HG02763 (cell line): Measurements from ENCODE around the gene MACROD1.

Experiments
- ATAC-seq: cut with Tn5 transposase; IDR thresholded peaks from one replicate; pipeline ENCODE4 v1.9.1; 2021; ENCODE audit warnings: mild to moderate bottlenecking, moderate library complexity; ENCODE audit not compliant: unreplicated experiment

MACROD1 gene

GRCh38 chr11:64152841-64153691, 12.8 kb downstream of the MACROD1 start:
- ATAC-seq = no peak

DNA sequence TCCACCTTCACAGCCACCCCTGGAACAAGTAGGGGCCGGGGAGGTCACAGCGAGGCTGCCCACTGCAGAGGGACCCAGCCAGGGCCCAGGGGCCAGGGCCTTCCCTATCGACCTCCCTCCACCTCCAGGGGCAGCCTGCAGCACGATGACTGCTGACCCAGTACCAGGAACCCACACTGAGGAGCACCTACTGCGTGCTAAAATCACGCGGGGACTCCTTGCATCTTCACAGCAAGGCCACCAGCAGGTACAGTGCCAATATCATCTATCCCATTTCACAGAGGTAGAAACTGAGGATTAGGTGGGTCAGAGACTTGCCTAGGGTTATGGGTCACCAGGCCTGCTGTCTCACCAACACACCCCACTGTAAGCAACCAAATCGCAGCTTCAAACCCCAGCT, 14.6 kb downstream of the MACROD1 start:
- ATAC-seq = no peak

GRCh38 chr11:64150481-64151239, 15.3 kb downstream of the MACROD1 start:
- ATAC-seq = no peak

- ATAC-seq = no peak
Observed at GRCh38 chr11:64150051-64150450, 15.9 kb downstream of the MACROD1 start.

GRCh38 chr11:64148917-64149617, 16.8 kb downstream of the MACROD1 start:
- no peak for ATAC-seq

DNA sequence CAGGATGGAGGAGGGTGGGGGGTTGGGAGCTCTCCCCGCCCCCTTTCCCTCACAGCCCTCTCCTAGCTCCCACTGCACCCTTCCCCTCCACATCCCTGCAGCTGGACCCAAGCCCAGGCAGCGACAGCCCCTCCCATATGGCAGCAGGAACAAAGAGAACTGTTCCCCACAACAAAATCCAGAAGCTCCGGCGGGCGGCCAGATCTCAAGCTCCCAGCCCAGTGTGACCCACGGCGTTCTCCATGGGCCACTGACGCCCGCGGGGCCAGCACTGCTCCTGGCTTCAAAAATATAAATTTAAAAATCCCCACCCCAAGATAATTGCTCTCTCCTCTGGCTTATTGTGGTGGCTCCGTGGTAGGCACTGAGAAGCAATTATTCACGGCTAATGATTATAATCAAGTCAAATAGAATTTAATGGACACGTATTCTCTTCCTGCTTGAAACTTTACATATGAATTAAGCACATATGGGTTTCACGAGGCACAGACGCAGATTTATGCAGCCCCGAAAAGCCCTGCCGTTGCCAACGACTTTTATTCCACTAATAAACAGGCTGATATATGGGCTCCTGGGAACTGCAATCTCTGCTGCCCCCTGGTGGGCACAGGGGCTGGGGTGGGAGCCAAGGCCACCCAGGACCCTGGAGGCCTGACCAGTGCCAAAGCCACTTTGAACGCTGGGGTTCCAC, 17.5 kb downstream of the MACROD1 start:
- ATAC-seq = no peak

DNA sequence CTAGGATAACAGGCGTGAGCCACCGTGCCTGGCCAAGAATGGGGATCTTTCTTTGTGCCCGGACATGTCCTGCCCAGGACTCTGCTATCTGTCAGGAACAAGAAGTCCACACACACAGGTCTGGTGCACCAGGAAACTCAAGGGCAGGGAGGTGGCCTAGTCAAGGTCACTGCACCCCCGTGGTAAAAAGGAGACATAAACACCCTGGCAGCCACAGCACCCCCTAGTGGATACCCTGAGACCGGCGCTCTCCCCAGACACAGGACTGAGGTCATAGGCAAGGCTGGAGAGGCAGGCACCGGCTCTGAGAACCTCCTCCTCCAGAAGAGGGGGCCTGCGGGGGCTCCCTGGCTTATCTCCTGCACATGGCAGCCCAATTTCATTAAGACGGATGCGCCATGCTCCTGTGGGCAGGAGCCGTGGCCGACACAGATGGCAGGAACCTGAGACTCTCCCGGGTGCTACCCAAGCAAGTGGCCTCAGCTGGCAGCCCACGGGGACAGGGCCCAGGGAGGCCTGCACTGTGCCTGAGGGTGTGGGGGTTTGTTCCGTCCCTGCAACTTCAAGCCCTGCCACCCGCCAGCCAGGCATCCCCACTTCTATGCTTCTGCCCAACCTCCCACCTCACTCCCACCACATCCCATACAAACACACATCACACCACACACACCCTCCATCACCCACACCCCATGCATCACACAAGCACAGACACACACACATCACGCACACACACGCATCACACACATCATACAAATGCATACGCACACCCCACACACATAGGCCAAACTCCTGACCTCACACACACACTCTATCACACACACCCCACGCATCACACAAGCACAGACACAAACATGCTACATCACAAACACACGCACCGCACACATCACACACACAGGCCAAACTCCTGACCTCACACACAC, 19.6 kb downstream of the MACROD1 start:
- no peak for ATAC-seq

DNA sequence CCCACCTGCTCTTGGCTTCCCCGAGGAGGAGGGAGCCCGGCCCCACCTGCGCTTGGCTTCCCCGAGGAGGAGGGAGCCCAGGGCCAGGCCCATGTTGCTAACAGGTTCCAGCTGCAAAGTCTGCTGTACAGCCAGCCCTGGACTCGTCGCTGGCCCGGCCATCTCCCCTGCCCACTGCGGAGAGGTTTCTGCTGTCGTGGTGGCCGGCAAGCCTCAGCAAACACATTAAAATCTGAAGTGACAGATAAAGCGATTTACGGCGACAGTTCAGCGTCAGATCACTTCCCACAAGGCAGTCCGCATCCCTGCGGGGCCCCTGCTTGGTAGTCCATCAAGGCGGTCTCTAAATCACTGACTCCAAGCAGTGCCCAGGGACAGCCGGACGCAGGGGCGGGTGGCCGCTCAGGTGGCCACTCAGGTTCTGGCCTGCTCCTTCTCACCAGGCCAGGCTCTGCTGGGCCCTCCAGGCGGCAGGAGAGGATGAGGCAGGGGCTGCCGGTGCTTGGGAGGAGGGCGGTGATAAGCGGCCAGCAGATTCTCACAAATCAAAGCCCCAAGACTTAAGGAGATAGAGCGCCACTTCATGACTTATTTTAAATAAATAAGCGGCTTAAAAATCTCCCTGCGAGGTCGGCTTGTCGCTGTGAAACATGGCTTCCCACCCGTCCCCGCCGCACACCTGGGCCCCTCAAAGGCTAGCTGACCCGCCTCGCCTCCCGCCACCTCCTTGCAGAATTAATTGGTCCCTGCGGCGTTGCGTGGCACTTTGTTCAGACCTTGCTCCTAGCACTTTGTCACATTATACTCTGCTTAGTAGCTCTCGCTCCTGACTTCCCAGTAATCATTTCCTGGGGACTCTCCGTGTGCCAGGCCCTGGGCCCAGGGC, 21.1 kb downstream of the MACROD1 start:
- ATAC-seq = no peak

DNA sequence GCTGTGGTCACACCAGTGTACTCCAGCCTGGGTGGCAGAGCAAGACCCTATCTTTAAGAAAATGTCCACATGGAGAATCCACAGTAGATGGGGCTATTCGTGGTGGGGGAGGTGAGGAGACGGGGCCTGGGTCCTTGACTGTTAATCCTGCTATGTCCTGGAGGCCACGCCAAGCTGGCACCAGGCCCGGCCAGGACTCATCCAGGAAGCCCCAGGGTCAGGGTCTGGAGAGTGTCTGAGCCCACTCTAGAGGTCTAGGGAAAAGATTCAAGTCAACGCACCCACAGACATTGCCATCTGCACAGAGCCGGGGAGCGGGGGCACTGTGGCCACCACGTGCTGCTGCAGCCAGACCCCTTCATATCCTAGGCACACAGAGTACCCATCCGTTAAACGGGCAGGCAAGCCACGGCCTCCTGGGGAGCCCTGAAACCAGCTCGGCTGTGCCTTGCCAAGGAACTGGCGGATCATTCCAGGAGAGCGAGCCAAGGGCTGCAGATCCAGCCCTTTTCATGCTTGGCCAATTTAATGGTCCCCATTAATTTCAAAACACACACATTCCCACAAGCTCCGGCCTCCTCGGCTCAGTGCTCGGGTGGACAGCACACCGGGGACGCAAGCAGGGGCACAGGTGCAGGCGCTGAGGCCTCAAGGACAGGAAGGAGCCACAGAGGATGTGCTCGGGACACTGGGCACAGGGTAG, 24.7 kb downstream of the MACROD1 start:
- no peak for ATAC-seq

DNA sequence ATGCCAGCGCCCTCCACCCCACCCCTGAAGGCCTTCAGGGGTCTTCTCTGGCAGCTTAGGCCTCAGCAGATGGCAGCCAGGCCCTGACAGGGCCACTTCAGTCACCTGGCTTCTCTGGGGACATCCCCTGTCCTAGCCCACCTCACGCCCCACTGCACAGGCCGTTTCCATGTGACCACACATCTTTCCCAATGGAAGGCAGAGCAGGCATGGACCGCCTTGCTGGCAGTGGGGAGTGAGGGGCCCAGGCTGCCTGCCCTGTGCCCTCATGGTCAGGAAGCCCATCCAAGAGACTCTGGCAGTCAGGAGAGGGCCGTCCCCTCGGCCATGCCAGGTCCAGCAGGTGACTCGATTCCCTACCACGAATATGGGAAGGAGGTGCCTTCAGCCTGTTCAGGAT, 25.8 kb downstream of the MACROD1 start:
- ATAC-seq = no peak

DNA sequence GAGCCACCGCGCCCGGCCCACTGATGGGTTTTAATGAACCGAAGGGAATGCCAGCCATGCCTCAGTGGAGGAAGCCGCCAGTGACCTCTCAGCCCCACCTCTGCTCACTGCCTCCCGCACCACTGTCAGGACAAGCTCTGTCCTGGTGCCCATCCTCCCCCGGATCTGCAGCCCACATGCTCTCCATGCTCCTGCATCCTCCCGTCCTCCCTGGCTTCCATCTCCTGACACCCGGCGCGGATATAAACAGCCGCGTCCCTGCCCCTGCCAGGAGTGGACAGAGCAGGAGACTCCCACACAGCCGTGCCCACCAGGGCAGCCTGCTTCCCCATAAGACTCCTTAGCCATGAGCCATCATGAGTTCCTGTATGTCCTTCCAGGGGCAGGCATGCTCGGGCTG, 26.9 kb downstream of the MACROD1 start:
- no peak for ATAC-seq

GRCh38 chr11:64138398-64138797, 27.5 kb downstream of the MACROD1 start:
- ATAC-seq = no peak

DNA sequence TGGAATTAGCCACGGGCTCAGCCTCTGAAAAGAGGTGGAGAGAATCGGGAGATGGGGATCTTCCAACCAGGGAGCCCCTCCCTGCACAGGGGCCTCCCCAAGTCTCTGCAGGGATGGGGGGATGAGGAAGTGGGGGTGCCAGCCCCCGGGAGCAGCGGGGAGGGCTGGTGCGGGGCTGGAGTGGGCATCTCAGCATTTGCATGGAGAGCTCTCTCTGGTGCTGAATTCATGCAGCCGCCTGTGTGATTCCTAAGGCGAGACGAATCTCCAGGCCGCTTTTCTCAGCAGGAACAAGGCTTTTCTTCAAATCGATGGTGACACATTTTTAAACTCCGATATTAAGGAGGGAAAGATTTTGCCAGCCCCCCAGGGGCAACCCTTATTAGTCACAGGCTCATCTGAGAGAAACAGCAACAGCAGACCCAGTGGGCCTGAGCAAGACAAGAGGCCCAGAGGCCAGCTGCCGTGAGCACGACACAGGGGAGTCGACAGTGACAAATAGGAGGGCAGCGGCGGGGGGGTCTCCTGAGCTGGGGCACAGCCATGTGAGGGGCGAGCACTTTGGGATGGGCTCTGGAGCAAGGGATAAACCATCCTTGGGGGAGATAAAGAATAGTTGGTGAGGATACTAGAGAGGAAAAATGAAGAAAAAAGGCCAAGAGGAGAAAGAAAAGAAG, 29.0 kb downstream of the MACROD1 start:
- ATAC-seq = no peak

GRCh38 chr11:64135711-64136110, 30.2 kb downstream of the MACROD1 start:
- no peak for ATAC-seq

- ATAC-seq = no peak
Observed at GRCh38 chr11:64134963-64135362, 30.9 kb downstream of the MACROD1 start.

DNA sequence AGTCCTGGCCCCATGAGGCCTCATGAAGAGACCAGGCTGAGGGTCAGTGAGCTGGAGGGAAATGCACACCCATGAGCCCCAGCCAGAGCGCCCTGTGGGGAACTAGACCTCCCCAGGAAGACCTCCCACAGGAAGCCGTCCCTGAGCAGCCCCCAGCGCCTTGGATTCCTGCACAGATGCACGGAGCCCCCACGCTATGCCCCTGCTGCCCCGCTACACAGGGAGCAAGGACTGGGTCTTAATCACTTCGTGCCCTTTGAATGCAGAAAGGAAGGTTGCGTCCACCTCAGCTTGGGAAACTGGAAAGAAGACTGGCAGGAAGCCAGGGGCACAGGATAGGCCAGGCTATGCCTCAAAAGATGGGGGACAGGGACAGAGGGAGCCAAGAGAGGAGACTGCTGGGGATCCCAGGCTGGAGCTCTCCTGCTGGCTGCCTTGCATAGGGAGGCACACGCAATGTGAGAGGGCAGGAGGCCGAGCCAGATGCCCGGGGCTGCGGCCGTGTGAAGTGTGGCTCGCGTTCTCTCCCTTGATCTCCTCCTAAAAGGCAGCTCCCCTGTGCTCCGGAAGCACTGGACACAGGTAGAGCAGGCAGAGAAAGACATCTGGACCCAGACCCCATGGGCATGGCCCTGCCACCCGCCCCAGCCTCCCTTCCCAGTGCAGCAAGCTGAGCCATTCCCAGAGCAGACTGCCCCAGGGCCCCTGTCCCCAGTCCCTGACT, 32.8 kb downstream of the MACROD1 start:
- no peak for ATAC-seq

DNA sequence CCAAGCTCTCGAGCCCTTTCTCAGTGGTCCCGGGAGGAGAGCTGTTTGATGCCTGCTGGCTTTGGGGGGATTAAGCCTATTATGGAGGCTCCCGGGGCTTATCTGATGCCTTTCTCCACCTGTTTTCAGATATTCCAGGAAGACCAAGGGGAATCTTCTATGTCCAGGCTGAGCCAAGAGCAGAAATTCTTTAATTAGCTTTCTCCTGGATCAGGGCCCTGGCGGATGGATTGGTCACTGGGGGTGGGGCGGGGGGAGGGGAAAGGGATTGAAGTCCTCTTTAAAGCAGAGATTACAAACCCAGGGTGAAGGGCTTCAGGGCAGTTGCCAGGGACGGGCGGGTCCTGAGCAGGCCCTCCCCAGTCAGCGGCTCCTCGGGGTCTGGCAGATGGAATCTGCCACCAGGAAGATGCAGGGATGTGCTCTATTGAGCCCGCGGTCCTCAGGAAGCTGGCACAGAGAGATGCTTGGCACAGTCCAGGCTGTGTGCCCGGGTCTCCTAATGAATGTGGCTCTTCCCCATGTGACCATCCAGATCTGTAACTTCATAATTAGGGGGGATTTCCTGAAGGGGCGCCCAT, 33.6 kb downstream of the MACROD1 start:
- ATAC-seq = no peak
